ENCODE measurements around the gene LRP1B.
"Not testable (repeated sequence)": the region's sequence is repeated elsewhere in the genome, so short reads cannot be mapped to it uniquely, and the experiment has no call there.

The LRP1B gene

DNA sequence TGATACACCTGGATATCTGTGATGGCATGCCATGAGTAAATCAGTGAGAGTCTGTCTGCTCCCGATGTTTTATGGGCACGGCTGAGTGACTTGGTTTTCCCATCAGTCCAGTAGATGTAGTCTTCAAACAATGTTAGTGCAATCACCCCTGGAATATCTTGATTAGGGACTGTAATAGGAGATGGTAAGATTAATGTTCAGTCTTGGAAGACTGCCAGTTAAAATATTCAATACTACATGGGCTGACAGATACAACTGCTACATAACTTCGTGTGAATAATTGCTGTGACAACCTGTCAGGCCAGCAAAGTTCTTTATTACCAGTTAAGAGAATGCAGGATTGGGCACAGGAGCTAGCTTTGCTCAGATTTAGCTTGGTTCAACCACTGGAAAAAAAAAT, 1673.3 kb downstream of the LRP1B start:
- no peak for FAIRE-seq

DNA sequence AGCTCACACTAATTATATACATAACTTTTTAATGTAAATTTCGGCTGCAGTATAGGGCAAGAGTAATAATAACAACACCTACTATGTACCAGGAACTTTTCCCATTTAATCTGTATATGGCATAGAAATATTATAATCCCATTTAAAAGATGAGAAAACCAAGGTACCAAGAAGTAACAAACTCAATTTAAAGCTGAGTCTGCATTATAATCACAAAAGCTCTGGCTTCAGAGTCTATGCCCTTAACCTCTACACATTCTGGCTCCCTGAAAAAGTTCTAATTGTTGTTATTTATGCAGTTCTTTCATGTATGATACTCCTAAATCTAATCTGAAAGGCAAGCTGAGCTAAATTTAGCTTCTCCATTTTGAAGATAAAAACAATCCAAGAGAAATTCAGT, 1675.5 kb downstream of the LRP1B start:
- FAIRE-seq (no peak), DNase-seq (ENCODE audit: insufficient read length) (no peak)
- TF ChIP-seq POLR2AphosphoS5 (IDR thresholded peaks at IDR 0.05; ENCODE audit: low read depth, low read length) (no peak), POLR2A (IDR thresholded peaks at IDR 0.05; ENCODE audit: low read depth, low read length) (no peak), TAF1 (IDR thresholded peaks at IDR 0.05; ENCODE audit: borderline replicate concordance, low read depth, low read length) (no peak)

More for the DNA sequence above, 1673.3 kb downstream of the LRP1B start:
- DNase-seq (ENCODE audit: insufficient read length): no peak
- TF ChIP-seq TAF1 (IDR thresholded peaks at IDR 0.05; ENCODE audit: borderline replicate concordance, low read depth, low read length) (no peak), POLR2AphosphoS5 (IDR thresholded peaks at IDR 0.05; ENCODE audit: low read depth, low read length) (no peak)

DNA sequence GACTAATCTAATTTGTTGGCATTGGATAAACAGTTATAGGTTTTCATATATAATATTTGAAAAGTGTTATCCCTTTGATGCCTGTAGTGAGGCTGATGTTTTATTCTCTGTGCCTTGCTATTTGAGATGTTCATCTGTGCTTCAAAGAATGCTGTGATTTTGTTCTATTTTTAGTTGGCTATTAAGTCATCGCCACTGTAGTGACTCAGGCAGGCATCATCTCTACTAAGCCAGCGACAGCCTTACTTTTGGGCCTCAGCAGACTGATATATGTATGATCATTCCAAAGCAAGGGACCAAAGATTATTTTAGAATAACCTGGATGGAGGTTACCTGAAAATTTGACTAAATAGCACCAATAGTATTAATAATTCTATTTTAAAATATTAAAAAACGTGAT, 1676.1 kb downstream of the LRP1B start:
- FAIRE-seq: no peak
- TF ChIP-seq POLR2AphosphoS5 (IDR thresholded peaks at IDR 0.05; ENCODE audit: low read depth, low read length) (no peak), POLR2A (IDR thresholded peaks at IDR 0.05; ENCODE audit: low read depth, low read length) (no peak), TAF1 (IDR thresholded peaks at IDR 0.05; ENCODE audit: borderline replicate concordance, low read depth, low read length) (no peak)
- DNase-seq (ENCODE audit: insufficient read length): no peak

DNA sequence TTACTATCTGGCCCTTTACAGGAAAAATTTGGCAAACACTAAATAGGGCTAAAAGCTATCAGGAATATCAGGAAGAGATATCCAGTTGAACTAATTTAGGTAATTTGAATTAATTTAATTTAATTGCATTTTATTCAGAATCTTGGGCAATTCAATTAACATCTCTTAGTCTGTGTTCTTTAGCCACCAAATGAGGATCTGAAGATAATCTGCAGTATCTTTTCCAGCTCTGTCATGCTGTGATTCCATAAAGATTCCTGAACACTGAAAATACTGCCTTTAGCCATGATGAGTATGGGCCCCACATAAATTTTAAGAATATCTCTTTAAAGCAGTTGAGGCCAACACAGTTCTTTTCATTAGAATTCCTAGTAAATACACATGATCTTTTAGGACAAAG, 1679.5 kb downstream of the LRP1B start:
- DNase-seq (ENCODE audit: insufficient read length) (no peak), FAIRE-seq (no peak)
- no peak for TF ChIP-seq POLR2A (IDR thresholded peaks at IDR 0.05; ENCODE audit: low read depth, low read length)
- no peak for TF ChIP-seq POLR2AphosphoS5 (IDR thresholded peaks at IDR 0.05; ENCODE audit: low read depth, low read length)

DNA sequence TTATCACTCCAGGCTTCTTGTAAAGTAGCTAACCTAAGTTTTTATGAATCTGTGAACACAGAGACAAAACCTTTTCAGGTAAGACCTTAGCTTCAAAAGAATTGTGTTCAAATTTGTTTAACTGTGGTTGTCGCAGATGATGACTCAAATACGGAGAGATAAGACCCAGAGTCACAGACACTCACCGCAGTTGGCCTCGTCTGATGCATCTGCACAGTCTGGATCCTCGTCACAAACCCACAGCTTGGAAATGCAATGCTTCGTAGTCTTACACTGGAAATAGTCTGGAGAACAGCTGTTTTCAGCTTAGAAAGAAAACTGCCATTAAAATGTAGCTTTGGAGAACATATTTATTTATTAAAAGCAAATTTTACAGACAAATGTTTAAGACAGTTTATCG, 1688.5 kb downstream of the LRP1B start:
- no peak for TF ChIP-seq POLR2A (IDR thresholded peaks at IDR 0.05; ENCODE audit: low read depth, low read length)
- no peak for TF ChIP-seq TAF1 (IDR thresholded peaks at IDR 0.05; ENCODE audit: borderline replicate concordance, low read depth, low read length)
- no peak for TF ChIP-seq POLR2AphosphoS5 (IDR thresholded peaks at IDR 0.05; ENCODE audit: low read depth, low read length)
- FAIRE-seq: no peak
- DNase-seq (ENCODE audit: insufficient read length): no peak

DNA sequence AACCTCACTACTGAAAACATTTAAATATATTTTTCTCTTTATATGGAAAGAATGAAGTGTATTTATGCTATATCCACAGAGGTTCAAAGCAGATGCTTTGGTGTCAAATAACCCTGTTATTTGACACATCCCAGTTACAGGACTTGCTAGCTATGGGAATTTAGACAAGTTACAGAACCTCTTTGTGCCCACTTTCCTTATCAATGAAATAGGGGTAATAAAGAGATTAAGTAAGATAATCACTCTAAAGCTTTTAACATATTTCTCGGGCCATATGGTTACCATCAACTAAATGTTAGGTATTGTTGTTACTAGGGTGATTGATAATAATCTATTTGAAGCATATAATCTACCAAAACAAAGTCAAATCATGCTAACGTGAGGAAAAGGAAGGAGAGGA, 1690.0 kb downstream of the LRP1B start:
- FAIRE-seq: no peak
- TF ChIP-seq POLR2AphosphoS5 (IDR thresholded peaks at IDR 0.05; ENCODE audit: low read depth, low read length) (no peak), POLR2A (IDR thresholded peaks at IDR 0.05; ENCODE audit: low read depth, low read length) (no peak), TAF1 (IDR thresholded peaks at IDR 0.05; ENCODE audit: borderline replicate concordance, low read depth, low read length) (no peak)
- DNase-seq (ENCODE audit: insufficient read length): no peak

DNA sequence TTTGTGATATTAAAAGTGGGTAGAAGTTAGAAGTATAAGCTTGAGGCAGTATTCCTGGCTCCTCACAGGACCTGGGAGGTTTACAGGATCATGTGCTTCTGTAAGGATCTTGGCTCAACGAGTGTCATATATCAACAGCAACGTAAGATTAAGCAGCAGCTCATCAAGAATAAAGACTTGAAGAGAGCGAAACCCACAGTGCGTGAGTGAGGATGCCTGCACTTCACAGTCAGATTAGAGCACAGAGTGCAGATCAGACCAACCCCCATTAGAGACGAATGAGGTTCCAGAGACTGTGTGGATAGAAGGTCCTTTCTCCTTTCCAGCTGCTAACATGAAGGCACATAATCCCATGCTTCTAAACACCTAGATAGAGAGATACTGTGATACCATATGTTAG, 1693.9 kb downstream of the LRP1B start:
- TF ChIP-seq TAF1 (IDR thresholded peaks at IDR 0.05; ENCODE audit: borderline replicate concordance, low read depth, low read length): no peak
- no peak for TF ChIP-seq POLR2AphosphoS5 (IDR thresholded peaks at IDR 0.05; ENCODE audit: low read depth, low read length)
- TF ChIP-seq POLR2A (IDR thresholded peaks at IDR 0.05; ENCODE audit: low read depth, low read length): no peak
- DNase-seq (ENCODE audit: insufficient read length) (no peak), FAIRE-seq (no peak)

DNA sequence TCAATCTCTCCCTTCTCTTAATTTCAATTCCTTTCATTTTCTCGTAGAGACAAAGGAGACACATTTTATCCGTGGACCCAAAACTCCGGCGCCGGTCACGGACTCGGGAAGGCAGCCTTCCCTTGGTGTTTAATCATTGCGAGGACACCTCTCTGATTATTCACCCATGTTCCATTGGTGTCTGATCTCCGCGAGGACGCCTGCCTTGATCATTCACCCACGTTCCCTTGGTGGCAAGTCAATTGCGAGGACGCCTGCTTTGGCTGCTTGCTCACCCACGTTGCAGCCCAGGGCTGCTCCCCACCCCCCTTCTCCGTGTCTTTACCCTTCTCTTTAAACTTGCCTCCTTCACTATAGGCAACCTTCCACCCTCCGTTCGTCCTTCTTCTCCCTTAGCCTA, 1703.8 kb downstream of the LRP1B start:
- DNase-seq (ENCODE audit: insufficient read length); FAIRE-seq: not testable (repeated sequence)

DNA sequence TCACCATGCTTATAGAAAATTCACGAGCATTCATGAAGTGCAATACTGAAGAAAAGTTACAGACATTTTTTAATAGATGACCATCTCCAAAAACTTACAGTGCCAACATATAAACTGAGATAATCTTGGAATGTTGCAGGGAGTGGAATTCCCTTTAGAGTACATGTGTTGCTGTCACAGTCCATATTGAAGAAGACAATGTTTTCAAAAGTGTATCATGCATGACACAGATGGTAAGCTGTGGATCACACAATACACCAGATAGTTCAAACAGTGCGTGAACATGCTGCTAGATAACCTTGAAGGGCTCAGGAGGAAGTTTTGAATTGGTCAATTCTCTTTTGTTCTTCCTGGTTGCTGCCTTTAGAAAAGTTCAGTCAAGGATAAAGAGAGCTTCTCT, 1706.3 kb downstream of the LRP1B start:
- TF ChIP-seq POLR2A (IDR thresholded peaks at IDR 0.05; ENCODE audit: low read depth, low read length) (no peak), POLR2AphosphoS5 (IDR thresholded peaks at IDR 0.05; ENCODE audit: low read depth, low read length) (no peak), TAF1 (IDR thresholded peaks at IDR 0.05; ENCODE audit: borderline replicate concordance, low read depth, low read length) (no peak)
- FAIRE-seq (no peak), DNase-seq (ENCODE audit: insufficient read length) (no peak)

DNA sequence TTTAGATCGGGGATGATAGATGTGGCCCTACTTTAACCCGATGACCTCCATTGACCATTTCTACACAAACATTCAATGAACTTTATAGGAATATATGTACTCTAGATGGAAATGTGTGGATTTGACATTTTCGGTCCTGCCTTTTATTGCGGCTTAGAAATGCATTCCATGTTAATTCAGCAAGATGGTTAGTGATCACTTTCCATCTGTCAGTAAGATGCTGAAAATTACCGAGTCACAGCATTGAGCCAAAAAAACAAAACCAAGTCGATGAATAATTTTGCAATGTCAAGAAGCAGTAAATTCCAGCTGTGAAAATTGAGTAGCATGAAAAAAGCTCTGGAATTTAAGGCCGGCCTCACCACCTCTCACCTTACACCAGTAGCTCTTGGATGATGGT, 1708.1 kb downstream of the LRP1B start:
- no peak for FAIRE-seq

DNA sequence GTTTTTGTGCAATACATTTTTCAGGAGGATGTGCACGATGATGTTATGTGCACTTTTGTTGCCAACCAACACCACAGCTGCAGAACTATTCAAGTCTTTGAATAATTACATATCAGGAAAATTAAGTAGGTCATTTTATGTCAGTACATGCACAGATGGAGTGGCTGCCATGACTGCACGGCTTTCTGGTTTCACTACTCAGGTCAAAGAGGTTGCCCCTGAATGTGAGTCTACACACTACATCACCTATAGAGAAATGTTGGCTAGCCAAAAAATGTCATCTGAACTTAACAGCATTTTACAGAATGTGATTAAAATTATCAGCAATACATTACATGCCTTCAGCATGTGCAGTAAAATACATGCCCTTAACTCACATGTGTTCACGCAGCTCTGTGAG, 1713.3 kb downstream of the LRP1B start:
- FAIRE-seq (no peak), DNase-seq (ENCODE audit: insufficient read length) (no peak)

More for the DNA sequence above, 1708.1 kb downstream of the LRP1B start:
- TF ChIP-seq POLR2AphosphoS5 (IDR thresholded peaks at IDR 0.05; ENCODE audit: low read depth, low read length) (no peak), TAF1 (IDR thresholded peaks at IDR 0.05; ENCODE audit: borderline replicate concordance, low read depth, low read length) (no peak), POLR2A (IDR thresholded peaks at IDR 0.05; ENCODE audit: low read depth, low read length) (no peak)
- DNase-seq (ENCODE audit: insufficient read length): no peak

DNA sequence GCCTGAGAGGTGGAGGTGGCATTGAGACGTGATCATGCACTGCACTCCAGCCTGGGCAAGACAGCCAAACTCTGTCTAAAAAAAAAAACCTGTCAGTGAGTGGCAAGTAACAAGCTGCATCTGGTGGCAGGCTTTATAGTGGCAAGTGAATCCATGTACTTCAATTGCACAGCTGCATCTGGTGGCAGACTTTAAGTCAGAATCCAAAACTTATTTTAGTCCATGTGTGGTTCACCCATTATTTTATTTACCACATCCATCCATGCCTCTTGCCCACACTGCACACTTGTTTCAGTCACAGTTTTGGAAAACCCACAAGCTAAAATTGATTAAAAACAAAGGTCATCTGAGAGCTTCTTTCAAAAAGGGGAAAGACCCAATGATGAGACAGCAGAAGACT, 1714.2 kb downstream of the LRP1B start:
- TF ChIP-seq POLR2AphosphoS5 (IDR thresholded peaks at IDR 0.05; ENCODE audit: low read depth, low read length) (no peak), TAF1 (IDR thresholded peaks at IDR 0.05; ENCODE audit: borderline replicate concordance, low read depth, low read length) (no peak), POLR2A (IDR thresholded peaks at IDR 0.05; ENCODE audit: low read depth, low read length) (no peak)
- DNase-seq (ENCODE audit: insufficient read length) (no peak), FAIRE-seq (no peak)

More for the DNA sequence above, 1713.3 kb downstream of the LRP1B start:
- TF ChIP-seq POLR2AphosphoS5 (IDR thresholded peaks at IDR 0.05; ENCODE audit: low read depth, low read length): no peak
- no peak for TF ChIP-seq POLR2A (IDR thresholded peaks at IDR 0.05; ENCODE audit: low read depth, low read length)
- TF ChIP-seq TAF1 (IDR thresholded peaks at IDR 0.05; ENCODE audit: borderline replicate concordance, low read depth, low read length): no peak

DNA sequence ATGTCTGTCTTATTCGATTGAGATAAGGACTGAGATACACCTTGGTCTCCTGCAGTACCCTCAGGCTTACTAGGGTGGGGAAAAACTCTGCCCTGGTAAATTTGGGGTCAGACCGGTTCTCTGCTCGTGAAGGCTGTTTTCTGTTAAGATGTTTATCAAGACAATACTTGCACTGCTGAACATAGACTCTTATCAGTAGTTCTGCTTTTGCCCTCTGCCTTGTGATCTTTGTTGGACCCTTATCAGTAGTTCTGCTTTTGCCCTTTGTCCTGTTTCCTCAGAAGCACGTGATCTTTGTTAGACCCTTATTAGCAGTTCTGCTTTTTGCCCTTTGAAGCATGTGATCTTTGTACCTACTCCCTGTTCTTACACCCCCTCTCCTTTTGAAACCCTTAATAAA, 1715.8 kb downstream of the LRP1B start:
- not testable (repeated sequence) for FAIRE-seq; DNase-seq (ENCODE audit: insufficient read length)
